ENCODE measurements around the gene NGEF. TPM values are rescaled to one million over a fixed set of nuclear protein-coding genes. Genes with fewer than 3 reads are reported as not detected.

NGEF gene
- total RNA-seq, 3 donors from 2014 or later: 1.6 to 6.3 TPM; not detected in 1

DNA sequence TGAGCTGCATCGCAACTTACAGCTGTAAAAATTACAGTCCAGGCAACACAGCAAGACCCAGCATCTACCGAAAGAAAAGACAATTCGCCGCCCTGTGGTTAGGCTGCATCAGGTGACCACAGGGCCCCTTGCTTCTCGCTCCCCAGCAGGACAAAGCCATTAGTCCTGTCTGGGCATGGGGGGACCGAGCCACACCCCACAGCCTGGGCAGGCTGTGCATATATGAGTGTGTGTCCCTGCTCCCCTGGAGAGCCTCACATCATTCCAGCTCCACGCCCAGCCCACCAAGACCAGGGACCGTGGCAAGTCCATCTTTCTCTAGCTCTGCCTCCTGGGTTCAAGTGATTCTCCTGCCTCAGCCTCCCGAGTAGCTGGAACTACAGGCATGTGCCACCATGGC, 109.1 kb downstream of the NGEF start:
- no peaks in the 10 kb centered on the region for H3K9me3 ChIP-seq
- H3K27ac ChIP-seq: no peak overlapping the region
- no peak for DNase-seq (ENCODE audit: low spot score in 2 of 2)
- no peak for TF ChIP-seq POLR2A (IDR thresholded peaks at IDR 0.05)
- no peak for TF ChIP-seq POLR2AphosphoS5 (IDR thresholded peaks at IDR 0.05)
- intact Hi-C loops (cut with DNase I; ENCODE audit: low total_unique reads): no loop called here
- H3K4me1 ChIP-seq: no peaks in the 10 kb centered on the region
- no peaks in the 10 kb centered on the region for H3K27me3 ChIP-seq
- H3K36me3 ChIP-seq: no peaks in the 10 kb centered on the region
- H3K4me3 ChIP-seq: no peak overlapping the region

DNA sequence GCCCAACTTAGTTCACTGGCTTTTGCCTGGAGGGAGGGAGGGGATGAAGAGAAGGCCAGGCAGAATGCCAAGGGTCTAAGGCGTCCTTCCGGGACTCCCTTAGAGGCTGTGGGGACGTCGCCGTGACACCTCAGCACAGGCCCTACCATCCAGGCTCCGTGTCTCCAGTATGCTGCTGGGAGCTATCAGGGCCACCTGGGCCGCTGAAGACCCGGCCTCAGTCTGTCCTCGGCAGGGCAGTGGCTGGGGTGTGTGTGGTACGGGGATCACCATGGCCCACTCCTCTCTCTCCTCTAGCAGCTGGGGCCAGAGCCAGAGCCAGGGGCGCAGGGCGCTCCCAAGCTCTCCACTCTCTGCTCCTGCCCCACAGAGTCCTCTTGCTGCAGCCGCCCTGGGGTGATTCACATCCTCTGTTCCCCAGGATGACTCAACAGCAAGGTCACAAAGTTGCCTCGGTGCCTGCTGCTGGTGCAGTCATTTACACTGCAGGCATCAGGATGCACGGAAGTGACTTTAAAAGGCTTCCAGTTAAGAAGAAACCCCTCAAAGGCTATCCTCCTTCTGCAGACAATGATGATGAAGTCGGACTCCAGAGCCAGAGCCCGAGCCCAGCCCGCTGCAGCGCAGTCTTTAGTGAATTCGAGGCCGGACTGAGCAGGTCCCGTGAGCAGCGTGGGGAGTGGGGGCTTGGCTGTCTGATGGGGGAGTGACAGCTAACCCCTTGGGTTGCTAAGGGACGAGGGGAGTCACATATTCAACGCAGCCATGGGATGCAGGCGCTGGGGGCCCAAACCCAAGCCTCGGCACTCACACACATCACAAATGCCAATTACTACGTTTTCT, 111.1 kb downstream of the NGEF start:
- TF ChIP-seq POLR2AphosphoS5 (IDR thresholded peaks at IDR 0.05): no peak
- TF ChIP-seq CTCF (IDR thresholded peaks at IDR 0.05): no peak
- TF ChIP-seq POLR2A (IDR thresholded peaks at IDR 0.05): no peak
- intact Hi-C loops (cut with DNase I; ENCODE audit: low total_unique reads): no loop called here
- Histone ChIP-seq H3K27ac (no peak overlapping the region), H3K36me3 (no peaks in the 10 kb centered on the region), H3K9me3 (no peaks in the 10 kb centered on the region), H3K4me3 (no peak overlapping the region), H3K27me3 (no peaks in the 10 kb centered on the region), H3K4me1 (no peaks in the 10 kb centered on the region)
- DNase-seq (ENCODE audit: low spot score in 2 of 2): no peak

GRCh38 chr2:232900811-232901735, 112.0 kb downstream of the NGEF start:
- Histone ChIP-seq H3K36me3 (no peaks in the 10 kb centered on the region), H3K27ac (no peak overlapping the region), H3K9me3 (no peaks in the 10 kb centered on the region), H3K4me1 (no peaks in the 10 kb centered on the region), H3K27me3 (no peaks in the 10 kb centered on the region), H3K4me3 (no peak overlapping the region)
- intact Hi-C loops (cut with DNase I; ENCODE audit: low total_unique reads): no loop called here
- TF ChIP-seq CTCF (IDR thresholded peaks at IDR 0.05) (no peak), POLR2AphosphoS5 (IDR thresholded peaks at IDR 0.05) (no peak)
- DNase-seq (ENCODE audit: low spot score in 2 of 2): no peak

DNA sequence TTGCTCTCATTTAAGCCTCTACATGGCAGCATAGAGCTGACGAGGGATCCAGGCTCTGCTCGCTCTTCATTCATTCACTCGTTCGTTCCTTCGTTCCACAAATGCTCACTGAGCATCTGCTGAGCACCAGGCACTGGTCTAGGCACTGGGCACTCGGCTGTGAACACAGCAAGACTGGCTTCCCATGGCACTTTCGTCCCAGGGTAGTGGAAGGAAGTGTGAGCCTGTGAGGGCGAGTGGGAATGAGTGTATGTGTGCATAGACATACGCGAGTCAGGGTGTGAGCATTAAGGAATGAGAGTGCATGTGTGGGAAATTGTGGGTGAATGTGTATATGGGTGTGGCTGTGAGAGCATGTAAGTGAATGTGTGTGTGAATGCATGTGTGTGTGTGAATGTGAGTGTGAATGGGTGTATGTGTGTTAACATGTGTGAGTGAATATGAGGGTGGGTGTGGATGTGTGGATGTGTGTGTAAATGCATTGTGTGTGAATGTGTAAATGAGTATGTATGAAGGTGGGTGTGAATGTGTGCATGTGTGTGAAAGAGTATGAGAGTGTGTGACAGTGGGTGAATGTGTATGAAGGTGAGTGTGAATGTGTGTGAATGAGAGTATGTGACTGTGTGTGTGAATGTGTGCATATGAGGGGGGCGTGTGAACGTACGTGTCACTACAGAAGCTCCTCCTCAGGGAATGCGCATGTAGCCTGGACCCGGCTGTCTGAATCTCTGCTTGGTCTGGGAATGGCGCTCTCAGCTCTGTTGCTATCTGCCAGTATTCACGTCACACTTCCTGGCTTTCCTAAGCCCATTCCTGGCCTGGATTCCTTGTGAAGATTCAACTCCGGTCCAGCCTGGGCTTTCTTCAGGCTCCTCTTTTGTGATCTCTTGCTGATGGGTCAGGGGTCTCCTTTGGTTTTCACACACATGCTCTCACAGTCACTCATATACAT, 114.2 kb downstream of the NGEF start:
- TF ChIP-seq POLR2A (IDR thresholded peaks at IDR 0.05): no peak
- no peak for TF ChIP-seq POLR2AphosphoS5 (IDR thresholded peaks at IDR 0.05)
- TF ChIP-seq CTCF (IDR thresholded peaks at IDR 0.05): no peak

More for the DNA sequence above, 114.2 kb downstream of the NGEF start:
- no peak for DNase-seq (ENCODE audit: low spot score in 2 of 2)
- Histone ChIP-seq H3K27me3 (no peaks in the 10 kb centered on the region), H3K4me3 (no peak overlapping the region), H3K27ac (no peak overlapping the region), H3K9me3 (no peaks in the 10 kb centered on the region), H3K4me1 (no peaks in the 10 kb centered on the region), H3K36me3 (no peaks in the 10 kb centered on the region)
- intact Hi-C loops (cut with DNase I; ENCODE audit: low total_unique reads): no loop called here
